Kidney (tissue), 14 donors: ENCODE results near the gene NRM. TPM values are rescaled to one million over a fixed set of nuclear protein-coding genes. Genes with fewer than 3 reads are reported as not detected.
"Not testable (repeated sequence)": the region's sequence is repeated elsewhere in the genome, so short reads cannot be mapped to it uniquely, and the experiment has no call there.

Source experiments
- DNase-seq, 5 donors: peaks; one replicate each; pipeline ENCODE4 v3.0.0-alpha.2; 2013 to 2020
- FAIRE-seq: peaks from 2 replicates; lab custom pipeline; 2012; peaks lifted over from hg19 to GRCh38; lab: Jason Lieb, UNC
- H3K27ac ChIP-seq, 2 donors: one replicate each; pipeline ENCODE4 v1.7.0; 2013; ENCODE audit warnings: low read depth in 2 of 2, low read length in 2 of 2, inconsistent platforms in 1 of 2
- H3K27me3 ChIP-seq: one replicate; pipeline ENCODE4 v1.7.1; 2013; ENCODE audit warnings: low read length, inconsistent platforms; ENCODE audit not compliant: control insufficient read depth, insufficient read depth
- H3K36me3 ChIP-seq, 3 donors: one replicate each; pipeline versions ENCODE4 v1.7.0 to v1.7.1; 2013; ENCODE audit warnings: low read length in 3 of 3, control low read depth in 1 of 3, inconsistent platforms in 1 of 3; ENCODE audit not compliant: insufficient read depth in 3 of 3, control insufficient read depth in 2 of 3
- H3K4me1 ChIP-seq, 3 donors: one replicate each; pipeline versions ENCODE4 v1.7.0 to v1.7.1; 2013; ENCODE audit warnings: low read length in 3 of 3, inconsistent platforms in 1 of 3, low read depth in 1 of 3; ENCODE audit not compliant: control insufficient read depth in 2 of 3, insufficient read depth in 2 of 3
- H3K4me3 ChIP-seq, 3 donors: one replicate each; pipeline versions ENCODE4 v1.7.0 to v1.8.1; 2013; ENCODE audit warnings: low read length in 3 of 3, control low read depth in 1 of 3, inconsistent platforms in 1 of 3
- H3K9ac ChIP-seq, 3 donors: one replicate each; pipeline versions ENCODE4 v1.7.0 to v1.7.1; 2013; ENCODE audit warnings: low read length in 3 of 3, control low read depth in 1 of 3, inconsistent platforms in 1 of 3
- H3K9me3 ChIP-seq, 3 donors: one replicate each; pipeline versions ENCODE4 v1.7.0 to v1.7.1; 2013; ENCODE audit warnings: low read length in 3 of 3, control low read depth in 1 of 3, inconsistent platforms in 1 of 3; ENCODE audit not compliant: control insufficient read depth in 2 of 3, insufficient read depth in 1 of 3
- CTCF ChIP-seq: IDR thresholded peaks from 3 replicates; pipeline ENCODE4 v1.5.1; 2012; ENCODE audit warnings: mild to moderate bottlenecking, moderate library complexity, borderline replicate concordance; ENCODE audit not compliant: insufficient read depth; ENCODE audit errors: extremely low read depth
- intact Hi-C: fragments of 100-400 bp; cut with DNase I; formaldehyde crosslinking; loops from one replicate; pipeline ENCODE4 v1.11.1; 2022
- polyA plus RNA-seq: library from polyadenylated mRNA; stranded (reverse); fragments of 350-450 nt; fragmentation: Illumina TruSeq; extraction: RNeasy Lipid Tissue Mini Kit (QIAGEN cat#74804); gene quantifications from one replicate; pipeline ENCODE4 v1.2.3, GENCODE V29; 2014; ENCODE audit warnings: low read depth, low replicate concordance; ENCODE audit not compliant: insufficient read depth
- total RNA-seq: library from RNA; stranded (reverse); fragmentation: NEBNext Ultra II Directional; extraction: Animal tissue kit (Norgen Biotek cat#: 25700); gene quantifications from one replicate; pipeline ENCODE4 v1.2.1, GENCODE V29; 2021
- donor health status: control.
- donor health status: control.
- donor health status: control.
- donor health status: control.
- donor health status: control.
- donor health status: DM: yes; HTN: yes; CAD: no.
- donor health status: Normal renal cell carcinoma (clear cell type).

NRM gene
- total and polyA plus RNA-seq, 2 donors from 2014 or later = 14.2 TPM

- H3K9me3 ChIP-seq = no peaks in the 10 kb centered on the region
- no peak overlapping the region for H3K9ac ChIP-seq
- DNase-seq (no peak), FAIRE-seq (no peak)
- H3K27ac ChIP-seq = no peak overlapping the region
- intact Hi-C loops = no loop called here
- TF ChIP-seq CTCF = no peak
- H3K4me1 ChIP-seq = no peaks in the 10 kb centered on the region
- peaks cover 9 to 61% (median 40%) of the 10 kb centered on the region in 3 donors for H3K36me3 ChIP-seq
- no peaks in the 10 kb centered on the region for H3K27me3 ChIP-seq
- no peak overlapping the region for H3K4me3 ChIP-seq
Observed at GRCh38 chr6:30664994-30665767, 25.6 kb downstream of the NRM start.

GRCh38 chr6:30657922-30658321 is 32.9 kb downstream of the NRM start:
- H3K4me3 ChIP-seq, H3K9me3 ChIP-seq, FAIRE-seq, H3K27me3 ChIP-seq, H3K9ac ChIP-seq, intact Hi-C loops, H3K4me1 ChIP-seq, DNase-seq, H3K27ac ChIP-seq: not testable (repeated sequence)
- H3K36me3 ChIP-seq = peaks cover 15 to 74% (median 61%) of the 10 kb centered on the region in 3 donors

- intact Hi-C loops = no loop called here
- no peak for TF ChIP-seq CTCF
- Histone ChIP-seq H3K27me3 (no peaks in the 10 kb centered on the region), H3K36me3 (peaks cover 15 to 73% (median 61%) of the 10 kb centered on the region in 3 donors), H3K9ac (no peak overlapping the region), H3K4me1 (no peaks in the 10 kb centered on the region), H3K27ac (no peak overlapping the region), H3K4me3 (no peak overlapping the region), H3K9me3 (no peaks in the 10 kb centered on the region)
- DNase-seq (peak in 3 of 5 donors; percentile 62 to 80 (median 75)), FAIRE-seq (no peak)
Observed at GRCh38 chr6:30657454-30657853, 33.3 kb downstream of the NRM start.

- Histone ChIP-seq H3K27me3 (no peaks in the 10 kb centered on the region), H3K9me3 (no peaks in the 10 kb centered on the region), H3K4me3 (no peak overlapping the region), H3K9ac (no peak overlapping the region), H3K36me3 (peaks cover 13 to 73% (median 59%) of the 10 kb centered on the region in 3 donors), H3K27ac (no peak overlapping the region), H3K4me1 (no peaks in the 10 kb centered on the region)
- FAIRE-seq (no peak), DNase-seq (no peak)
- TF ChIP-seq CTCF = no peak
- intact Hi-C loops = no loop called here
Observed at GRCh38 chr6:30656513-30656912, 34.3 kb downstream of the NRM start.
